Smooth muscle cell (in vitro differentiated cells): ENCODE measurements around the gene PPP2R5E. TPM values are rescaled to one million over a fixed set of nuclear protein-coding genes. Genes with fewer than 3 reads are reported as not detected.

Experiments used
- DNase-seq: peaks from one replicate; lab custom pipeline; 2025; ENCODE audit not compliant: unreplicated experiment; lab: John Stamatoyannopoulos, UW
- H2AFZ ChIP-seq: fragments of 200-600 bp; sonication (generic); 2 replicates; pipeline ENCODE4 v1.6.0; 2016; ENCODE audit warnings: antibody characterized with exemption, low read depth, mild to moderate bottlenecking
- H3F3A ChIP-seq: fragments of 200-600 bp; sonication (generic); 2 replicates; pipeline ENCODE4 v1.6.0; 2017; ENCODE audit warnings: antibody characterized with exemption, low read depth
- H3K27ac ChIP-seq: fragments of 200-600 bp; sonication (generic); 2 replicates; pipeline ENCODE4 v1.5.1; 2016; ENCODE audit warnings: low read depth, mild to moderate bottlenecking
- H3K27me3 ChIP-seq: fragments of 200-600 bp; sonication (generic); 2 replicates; pipeline ENCODE4 v1.6.1; 2016; ENCODE audit warnings: low read depth, mild to moderate bottlenecking
- H3K36me3 ChIP-seq: fragments of 200-600 bp; sonication (generic); 2 replicates; pipeline ENCODE4 v1.5.1; 2016; ENCODE audit warnings: low read depth
- H3K4me1 ChIP-seq: fragments of 200-600 bp; sonication (generic); 2 replicates; pipeline ENCODE4 v1.5.1; 2016; ENCODE audit warnings: low read depth
- H3K4me2 ChIP-seq: fragments of 200-600 bp; sonication (generic); 2 replicates; pipeline ENCODE4 v1.6.0; 2016; ENCODE audit warnings: mild to moderate bottlenecking
- H3K4me3 ChIP-seq: fragments of 200-600 bp; sonication (generic); 2 replicates; pipeline ENCODE4 v1.5.1; 2016; ENCODE audit warnings: mild to moderate bottlenecking
- H3K79me2 ChIP-seq: fragments of 200-600 bp; sonication (generic); 2 replicates; pipeline ENCODE4 v1.6.0; 2016; ENCODE audit warnings: low read depth, mild to moderate bottlenecking
- H3K9ac ChIP-seq: fragments of 200-600 bp; sonication (generic); 2 replicates; pipeline ENCODE4 v1.6.0; 2016; ENCODE audit warnings: low read depth
- H3K9me3 ChIP-seq: fragments of 200-600 bp; sonication (generic); replicated peaks from 2 replicates; pipeline ENCODE4 v1.5.1; 2016; ENCODE audit warnings: low read depth
- H4K20me1 ChIP-seq: fragments of 200-600 bp; sonication (generic); 2 replicates; pipeline ENCODE4 v1.6.0; 2016; ENCODE audit warnings: low read depth
- CTCF ChIP-seq: fragments of 200-600 bp; sonication (generic); IDR thresholded peaks from 2 replicates; pipeline ENCODE4 v1.5.1; 2017; ENCODE audit warnings: borderline replicate concordance, mild to moderate bottlenecking, antibody characterized with exemption; ENCODE audit not compliant: insufficient read depth, poor library complexity, severe bottlenecking
- WGBS: methylation state at CpG from one replicate; pipeline ENCODE4 v1.1.7; 2016; ENCODE audit warnings: low lambda C conversion rate; 5-methylcytosine and 5-hydroxymethylcytosine counted together
- polyA plus RNA-seq: library from polyadenylated mRNA; unstranded; fragments of >200 nt; fragmentation: Nextera tagmentation; extraction: Ambion mirVana; gene quantifications from 2 replicates; pipeline ENCODE4 v1.2.1, GENCODE V29; 2016
- total RNA-seq: library from RNA; depleted of rRNA; stranded (reverse); fragments of >200 nt; gene quantifications from 2 replicates; pipeline ENCODE4 v1.2.3, GENCODE V29; 2014

PPP2R5E gene
- total and polyA plus RNA-seq, 2 experiments from 2014 or later, result 31.7 to 47.7 TPM

- no peak overlapping the region for H3K4me2 ChIP-seq
Observed at GRCh38 chr14:63448841-63449240, 94.3 kb downstream of the PPP2R5E start.

GRCh38 chr14:63444588-63444987, 98.6 kb downstream of the PPP2R5E start:
- 95% methylated on average over 1 of the region's 1 CpG for WGBS
- Histone ChIP-seq H3K4me2 (no peak overlapping the region), H3K27ac (no peak overlapping the region), H3F3A (no peaks in the 10 kb centered on the region), H4K20me1 (peaks cover 92% of the 10 kb centered on the region), H3K9ac (no peak overlapping the region), H3K9me3 (no peaks in the 10 kb centered on the region), H3K4me3 (no peak overlapping the region), H3K4me1 (no peaks in the 10 kb centered on the region), H2AFZ (no peak overlapping the region), H3K36me3 (no peaks in the 10 kb centered on the region), H3K27me3 (no peaks in the 10 kb centered on the region), H3K79me2 (peaks cover 68% of the 10 kb centered on the region)
- TF ChIP-seq CTCF, result no peak
- no peak for DNase-seq

More at GRCh38 chr14:63448841-63449240, 94.3 kb downstream of the PPP2R5E start:
- Histone ChIP-seq H3F3A (no peaks in the 10 kb centered on the region), H3K27ac (no peak overlapping the region), H3K4me3 (no peak overlapping the region), H3K36me3 (no peaks in the 10 kb centered on the region), H3K79me2 (peaks cover 73% of the 10 kb centered on the region), H3K27me3 (no peaks in the 10 kb centered on the region), H3K9ac (no peak overlapping the region), H3K4me1 (no peaks in the 10 kb centered on the region), H4K20me1 (peaks cover 94% of the 10 kb centered on the region), H2AFZ (no peak overlapping the region), H3K9me3 (no peaks in the 10 kb centered on the region)
- WGBS, result 45% methylated on average over 3 of the region's 3 CpGs
- TF ChIP-seq CTCF, result no peak
- DNase-seq, result no peak

GRCh38 chr14:63443988-63444387, 99.2 kb downstream of the PPP2R5E start:
- TF ChIP-seq CTCF, result no peak
- no peaks in the 10 kb centered on the region for H3K4me1 ChIP-seq
- DNase-seq, result no peak
- no peaks in the 10 kb centered on the region for H3K36me3 ChIP-seq
- WGBS, result 82% methylated on average over 3 of the region's 3 CpGs
- no peak overlapping the region for H3K27ac ChIP-seq
- H2AFZ ChIP-seq, result no peak overlapping the region
- H3K9me3 ChIP-seq, result no peaks in the 10 kb centered on the region
- no peaks in the 10 kb centered on the region for H3K27me3 ChIP-seq
- H3F3A ChIP-seq, result no peaks in the 10 kb centered on the region
- no peak overlapping the region for H3K9ac ChIP-seq
- peaks cover 92% of the 10 kb centered on the region for H4K20me1 ChIP-seq
- H3K4me3 ChIP-seq, result no peak overlapping the region
- H3K79me2 ChIP-seq, result peaks cover 71% of the 10 kb centered on the region
- H3K4me2 ChIP-seq, result no peak overlapping the region

- Histone ChIP-seq H4K20me1 (peaks cover 93% of the 10 kb centered on the region), H3K4me2 (no peak overlapping the region), H3K9me3 (no peaks in the 10 kb centered on the region), H3K4me3 (no peak overlapping the region), H3K27ac (no peak overlapping the region), H3K36me3 (no peaks in the 10 kb centered on the region), H3F3A (no peaks in the 10 kb centered on the region), H3K4me1 (no peaks in the 10 kb centered on the region), H3K27me3 (no peaks in the 10 kb centered on the region), H3K9ac (no peak overlapping the region), H2AFZ (no peak overlapping the region), H3K79me2 (peaks cover 71% of the 10 kb centered on the region)
- DNase-seq, result no peak
- TF ChIP-seq CTCF, result no peak
- WGBS, result 100% methylated on average over 3 of the region's 3 CpGs
Observed at GRCh38 chr14:63443361-63443760, 99.8 kb downstream of the PPP2R5E start.
